K562 (cell line): Measurements from ENCODE around the gene CCDC171. TPM values are rescaled to one million over a fixed set of nuclear protein-coding genes. Genes with fewer than 3 reads are reported as not detected.

ENCODE experiments used
- ATAC-seq: fragments of 200-7000 bp; cut with Tn5 transposase; 3 replicates; pipeline ENCODE4 v1.9.1; 2020; ENCODE audit warnings: moderate library complexity
- BruUV-seq: library from RNA; stranded (reverse); fragments of 400-500 nt; replicated peaks from 2 replicates; lab custom pipeline; 2021; lab: Mats Ljungman, UMichigan
- CTCF ChIA-PET: fragments of 300-600 bp; formaldehyde crosslinking; extraction: SDS; loops from one replicate; lab custom pipeline; 2021; ENCODE audit warnings: low intra/inter-chr PET ratio; lab: Yijun Ruan, JAX
- POLR2A ChIA-PET: fragments of 300-600, 350-650 bp; sonication (Branson Sonifier 250); formaldehyde crosslinking; extraction: SDS; loops from one replicate; lab custom pipeline; 2021; ENCODE audit warnings: antibody characterized with exemption, inconsistent platforms; lab: Yijun Ruan, JAX
- DNase-seq, 4 experiments: peaks; one replicate each; pipeline versions ENCODE4 v3.0.0 to v3.0.0-alpha.2; 2011 to 2018; ENCODE audit warnings: low spot score in 3 of 4, mixed read lengths in 3 of 4; ENCODE audit errors: extremely low read depth in 1 of 4
- FAIRE-seq: peaks from 2 replicates; lab custom pipeline; 2011; peaks lifted over from hg19 to GRCh38; lab: Jason Lieb, UNC
- H2AFZ ChIP-seq: 2 replicates; pipeline ENCODE4 v1.6.0; 2011; ENCODE audit warnings: low read depth, low read length, control low read depth, inconsistent platforms
- H3K27ac ChIP-seq: fragments of 200-600 bp; 3 replicates; pipeline ENCODE4 v1.8.0; 2011; ENCODE audit warnings: low read depth, mild to moderate bottlenecking, control low read depth, inconsistent platforms, low read length, moderate library complexity, mixed read lengths; ENCODE audit errors: extremely low read depth
- H3K27me3 ChIP-seq, 2 experiments: fragments of 300-600 bp in 1 of 2; 2 replicates in 1 of 2; 3 replicates in 1 of 2; pipeline versions ENCODE4 v1.6.0 to v1.8.0; 2011; ENCODE audit warnings: inconsistent platforms in 2 of 2, low read length in 2 of 2, mild to moderate bottlenecking in 1 of 2, mixed read lengths in 1 of 2, moderate library complexity in 1 of 2; ENCODE audit not compliant: control insufficient read depth in 2 of 2, insufficient read depth in 2 of 2
- H3K36me3 ChIP-seq: fragments of 300-600 bp; 3 replicates; pipeline ENCODE4 v1.8.0; 2011; ENCODE audit warnings: mild to moderate bottlenecking, low read length, inconsistent platforms; ENCODE audit not compliant: control insufficient read depth, insufficient read depth
- H3K4me1 ChIP-seq, 2 experiments: fragments of 200-600 bp in 1 of 2; replicated peaks in 1 of 2; 2 replicates in 1 of 2; 3 replicates in 1 of 2; pipeline versions ENCODE4 v1.5.1 to v1.8.0; 2011; ENCODE audit warnings: inconsistent platforms in 2 of 2, low read length in 2 of 2, mild to moderate bottlenecking in 1 of 2, mixed read lengths in 1 of 2, moderate library complexity in 1 of 2; ENCODE audit not compliant: control insufficient read depth in 2 of 2, insufficient read depth in 2 of 2
- H3K4me2 ChIP-seq: 2 replicates; pipeline ENCODE4 v1.6.1; 2011; ENCODE audit warnings: low read length, control low read depth, inconsistent platforms, mixed read lengths; ENCODE audit not compliant: insufficient read depth
- H3K4me3 ChIP-seq: fragments of 200-600 bp; sonication (generic), shearing (Covaris generic); 2 replicates; pipeline ENCODE4 v1.5.1; 2016; ENCODE audit warnings: control low read depth, inconsistent platforms
- H3K79me2 ChIP-seq: fragments of 200-600 bp; 3 replicates; pipeline ENCODE4 v1.8.0; 2011; ENCODE audit warnings: low read length, inconsistent platforms; ENCODE audit not compliant: control insufficient read depth, insufficient read depth
- H3K9ac ChIP-seq, 2 experiments: 2 replicates each; pipeline versions ENCODE4 v1.6.0 to v1.6.1; 2011; ENCODE audit warnings: low read depth in 2 of 2, low read length in 2 of 2, control low read depth in 1 of 2, inconsistent platforms in 1 of 2, mild to moderate bottlenecking in 1 of 2, mixed read lengths in 1 of 2; ENCODE audit not compliant: insufficient read depth in 1 of 2
- H3K9me1 ChIP-seq: one replicate; pipeline ENCODE4 v1.6.0; 2011; ENCODE audit warnings: inconsistent platforms, mild to moderate bottlenecking, low read length, moderate library complexity; ENCODE audit not compliant: control insufficient read depth, insufficient read depth
- H3K9me3 ChIP-seq: replicated peaks from 2 replicates; pipeline ENCODE4 v1.5.1; 2011; ENCODE audit warnings: low read depth, low read length, inconsistent platforms; ENCODE audit not compliant: control insufficient read depth, insufficient read depth
- H4K20me1 ChIP-seq: replicated peaks from 2 replicates; pipeline ENCODE4 v1.6.1; 2011; ENCODE audit warnings: low read length, inconsistent platforms, mixed read lengths; ENCODE audit not compliant: control insufficient read depth, insufficient read depth
- CHD2 ChIP-seq: IDR thresholded peaks from 2 replicates; pipeline ENCODE4 v1.6.1; 2011; ENCODE audit warnings: low read depth, low read length
- FOXP1 ChIP-seq: sonication (generic); formaldehyde crosslinking; IDR thresholded peaks from 2 replicates; pipeline ENCODE4 v1.8.0; 2022; ENCODE audit warnings: mild to moderate bottlenecking, missing genetic modification reagents
- HIVEP1 ChIP-seq: fragments of 250-450 bp; sonication (Bioruptor Pico); IDR thresholded peaks from 2 replicates; pipeline ENCODE4 v1.4.0; 2020; ENCODE audit warnings: mild to moderate bottlenecking
- KHSRP ChIP-seq: fragments of 450-650 bp; IDR thresholded peaks from 2 replicates; pipeline ENCODE4 v1.6.1; 2017
- KLF6 ChIP-seq: fragments of 250-450 bp; sonication (Bioruptor Pico); IDR thresholded peaks from 2 replicates; pipeline ENCODE4 v1.4.0; 2020; ENCODE audit warnings: mild to moderate bottlenecking, moderate library complexity, borderline replicate concordance
- PHTF2 ChIP-seq: fragments of 250-450 bp; sonication (Bioruptor Pico); IDR thresholded peaks from 2 replicates; pipeline ENCODE4 v1.5.0; 2021; ENCODE audit warnings: mild to moderate bottlenecking
- SRSF3 ChIP-seq: fragments of 200-400 bp; formaldehyde crosslinking; IDR thresholded peaks from 2 replicates; pipeline ENCODE4 v1.6.1; 2016; ENCODE audit warnings: mild to moderate bottlenecking, low read length, moderate library complexity; ENCODE audit not compliant: insufficient read depth
- TGIF2 ChIP-seq: sonication (generic); formaldehyde crosslinking; IDR thresholded peaks from 2 replicates; pipeline ENCODE4 v1.8.1; 2022; ENCODE audit warnings: mild to moderate bottlenecking, missing genetic modification reagents, moderate library complexity
- WGBS: fragments of 100-300 bp; shearing (Covaris generic); methylation state at CpG from one replicate; pipeline ENCODE4 v1.1.6; 2016; ENCODE audit warnings: low coverage, mixed read lengths; ENCODE audit not compliant: insufficient coverage; ENCODE audit errors: missing lambda C conversion rate; 5-methylcytosine and 5-hydroxymethylcytosine counted together
- in situ Hi-C: fragments of 300-500 bp; cut with MboI; formaldehyde crosslinking; loops from 4 replicates; pipeline ENCODE4 v1.15.0; 2018; ENCODE audit warnings: inconsistent platforms, mixed read lengths
- intact Hi-C: fragments of 100-400 bp; cut with micrococcal nuclease; formaldehyde crosslinking; loops from 2 replicates; pipeline ENCODE4 v1.14.2; 2022
- polyA plus RNA-seq, 8 experiments: library from polyadenylated mRNA; depleted of rRNA in 4 of 8; stranded (reverse) in 5 of 8; unstranded in 3 of 8; fragments of >200 nt; fragmentation: Nextera tagmentation in 2 of 8; fragmentation: Illumina TruSeq in 1 of 8; extraction: Ambion mirVana in 2 of 8; extraction: Trizol in 1 of 8; gene quantifications; 2 replicates each; pipeline versions ENCODE4 v1.2.1 to v1.2.3, GENCODE V29; 2011 to 2014; ENCODE audit warnings: inconsistent platforms in 1 of 8, missing spikeins in 1 of 8
- total RNA-seq, 7 experiments: library from RNA; depleted of rRNA in 6 of 7; stranded (reverse); fragments of >200 nt in 6 of 7; fragmentation: Illumina TruSeq in 2 of 7; extraction: Trizol in 2 of 7; gene quantifications; 2 replicates each; pipeline versions ENCODE4 v1.2.1 to v1.2.3, GENCODE V29; 2011 to 2021; ENCODE audit warnings: low replicate concordance in 1 of 7
- TF ChIP-seq, protein P1 (sequence below): fragments of 250-450 bp; sonication (Bioruptor Pico); IDR thresholded peaks from 2 replicates; pipeline ENCODE4 v1.9.0; 2021; ENCODE audit warnings: mild to moderate bottlenecking, inconsistent platforms
- TF ChIP-seq, protein P2 (sequence below): IDR thresholded peaks from 3 replicates; pipeline ENCODE4 v1.6.1; 2011; ENCODE audit warnings: borderline replicate concordance, mild to moderate bottlenecking, moderate library complexity; ENCODE audit not compliant: insufficient read length; ENCODE audit errors: extremely low read depth
- TF ChIP-seq, protein P3 (sequence below), 2 experiments: IDR thresholded peaks in 1 of 2; conservative IDR thresholded peaks in 1 of 2; 2 replicates each; pipeline ENCODE4 v1.6.1; 2016; ENCODE audit warnings: low read depth in 2 of 2, mild to moderate bottlenecking in 1 of 2, missing compliant biosample characterization in 1 of 2, missing genetic modification characterization in 1 of 2, moderate library complexity in 1 of 2
- TF ChIP-seq, protein P4 (sequence below): fragments of 250-450 bp; sonication (Bioruptor Pico); IDR thresholded peaks from 2 replicates; pipeline ENCODE4 v1.8.0; 2022; ENCODE audit warnings: moderate library complexity, mild to moderate bottlenecking, inconsistent platforms
- TF ChIP-seq, protein P5 (sequence below): fragments of 250-450 bp; sonication (Bioruptor Pico); IDR thresholded peaks from 2 replicates; pipeline ENCODE4 v1.8.0; 2021; ENCODE audit warnings: borderline replicate concordance, mild to moderate bottlenecking, moderate library complexity; ENCODE audit not compliant: poor library complexity, severe bottlenecking

The CCDC171 gene
- total and polyA plus RNA-seq, 9 of the 15 experiments (the other 6 are each of a cell fraction or from before 2014, with no cell fraction given) = 0.08 to 3.8 (median 0.27) TPM

DNA sequence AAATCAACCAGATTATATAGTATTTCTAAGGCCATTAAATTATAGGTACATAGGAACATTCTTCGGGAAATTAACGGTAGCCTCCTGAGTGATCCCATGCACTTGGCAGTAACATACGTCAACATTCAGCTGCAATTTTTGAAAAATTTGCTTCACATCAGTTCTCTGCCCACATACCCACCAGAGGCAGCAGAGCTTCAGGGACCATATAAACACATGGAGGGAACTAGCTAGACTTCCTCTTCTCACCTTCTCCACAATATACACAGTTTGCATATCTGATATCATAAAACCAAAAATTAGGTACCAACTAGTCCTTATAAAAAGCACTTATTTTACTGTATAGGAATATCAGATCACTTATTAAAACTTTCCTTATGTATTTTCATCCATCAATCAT, 46.9 kb upstream of the CCDC171 start:
- no peak for DNase-seq
- Histone ChIP-seq H3K27ac (no peak overlapping the region), H3K4me2 (no peak overlapping the region), H3K9ac (no peak overlapping the region), H3K9me1 (no peaks in the 10 kb centered on the region), H4K20me1 (no peaks in the 10 kb centered on the region), H3K4me3 (no peak overlapping the region), H3K27me3 (no peaks in the 10 kb centered on the region), H3K9me3 (no peaks in the 10 kb centered on the region), H3K4me1 (peaks cover 3% of the 10 kb centered on the region in 2 experiments; a peak in 2 of 5 replicates), H3K36me3 (peaks cover 73% of the 10 kb centered on the region), H2AFZ (no peak overlapping the region), H3K79me2 (peaks cover 79% of the 10 kb centered on the region)
- ChIA-PET CTCF (no interaction called here), POLR2A (no interaction called here)
- 97% methylated on average over 3 of the region's 3 CpGs for WGBS
- BruUV-seq = no TSS peak
- no peak for FAIRE-seq
- in situ Hi-C loops (no loop called here), intact Hi-C loops (no loop called here)
- ATAC-seq = no peak
- TF ChIP-seq KHSRP = no peak
- TF ChIP-seq, protein P1, sequence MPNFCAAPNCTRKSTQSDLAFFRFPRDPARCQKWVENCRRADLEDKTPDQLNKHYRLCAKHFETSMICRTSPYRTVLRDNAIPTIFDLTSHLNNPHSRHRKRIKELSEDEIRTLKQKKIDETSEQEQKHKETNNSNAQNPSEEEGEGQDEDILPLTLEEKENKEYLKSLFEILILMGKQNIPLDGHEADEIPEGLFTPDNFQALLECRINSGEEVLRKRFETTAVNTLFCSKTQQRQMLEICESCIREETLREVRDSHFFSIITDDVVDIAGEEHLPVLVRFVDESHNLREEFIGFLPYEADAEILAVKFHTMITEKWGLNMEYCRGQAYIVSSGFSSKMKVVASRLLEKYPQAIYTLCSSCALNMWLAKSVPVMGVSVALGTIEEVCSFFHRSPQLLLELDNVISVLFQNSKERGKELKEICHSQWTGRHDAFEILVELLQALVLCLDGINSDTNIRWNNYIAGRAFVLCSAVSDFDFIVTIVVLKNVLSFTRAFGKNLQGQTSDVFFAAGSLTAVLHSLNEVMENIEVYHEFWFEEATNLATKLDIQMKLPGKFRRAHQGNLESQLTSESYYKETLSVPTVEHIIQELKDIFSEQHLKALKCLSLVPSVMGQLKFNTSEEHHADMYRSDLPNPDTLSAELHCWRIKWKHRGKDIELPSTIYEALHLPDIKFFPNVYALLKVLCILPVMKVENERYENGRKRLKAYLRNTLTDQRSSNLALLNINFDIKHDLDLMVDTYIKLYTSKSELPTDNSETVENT = no peak
- TF ChIP-seq, protein P2, sequence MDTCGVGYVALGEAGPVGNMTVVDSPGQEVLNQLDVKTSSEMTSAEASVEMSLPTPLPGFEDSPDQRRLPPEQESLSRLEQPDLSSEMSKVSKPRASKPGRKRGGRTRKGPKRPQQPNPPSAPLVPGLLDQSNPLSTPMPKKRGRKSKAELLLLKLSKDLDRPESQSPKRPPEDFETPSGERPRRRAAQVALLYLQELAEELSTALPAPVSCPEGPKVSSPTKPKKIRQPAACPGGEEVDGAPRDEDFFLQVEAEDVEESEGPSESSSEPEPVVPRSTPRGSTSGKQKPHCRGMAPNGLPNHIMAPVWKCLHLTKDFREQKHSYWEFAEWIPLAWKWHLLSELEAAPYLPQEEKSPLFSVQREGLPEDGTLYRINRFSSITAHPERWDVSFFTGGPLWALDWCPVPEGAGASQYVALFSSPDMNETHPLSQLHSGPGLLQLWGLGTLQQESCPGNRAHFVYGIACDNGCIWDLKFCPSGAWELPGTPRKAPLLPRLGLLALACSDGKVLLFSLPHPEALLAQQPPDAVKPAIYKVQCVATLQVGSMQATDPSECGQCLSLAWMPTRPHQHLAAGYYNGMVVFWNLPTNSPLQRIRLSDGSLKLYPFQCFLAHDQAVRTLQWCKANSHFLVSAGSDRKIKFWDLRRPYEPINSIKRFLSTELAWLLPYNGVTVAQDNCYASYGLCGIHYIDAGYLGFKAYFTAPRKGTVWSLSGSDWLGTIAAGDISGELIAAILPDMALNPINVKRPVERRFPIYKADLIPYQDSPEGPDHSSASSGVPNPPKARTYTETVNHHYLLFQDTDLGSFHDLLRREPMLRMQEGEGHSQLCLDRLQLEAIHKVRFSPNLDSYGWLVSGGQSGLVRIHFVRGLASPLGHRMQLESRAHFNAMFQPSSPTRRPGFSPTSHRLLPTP = no peak
- no peak for TF ChIP-seq PHTF2 (CRISPR knock-in tag)
- TF ChIP-seq SRSF3 = no peak
- no peak for TF ChIP-seq HIVEP1 (CRISPR knock-in tag)
- no peak for TF ChIP-seq FOXP1 (CRISPR knock-in tag)
- TF ChIP-seq, protein P3, sequence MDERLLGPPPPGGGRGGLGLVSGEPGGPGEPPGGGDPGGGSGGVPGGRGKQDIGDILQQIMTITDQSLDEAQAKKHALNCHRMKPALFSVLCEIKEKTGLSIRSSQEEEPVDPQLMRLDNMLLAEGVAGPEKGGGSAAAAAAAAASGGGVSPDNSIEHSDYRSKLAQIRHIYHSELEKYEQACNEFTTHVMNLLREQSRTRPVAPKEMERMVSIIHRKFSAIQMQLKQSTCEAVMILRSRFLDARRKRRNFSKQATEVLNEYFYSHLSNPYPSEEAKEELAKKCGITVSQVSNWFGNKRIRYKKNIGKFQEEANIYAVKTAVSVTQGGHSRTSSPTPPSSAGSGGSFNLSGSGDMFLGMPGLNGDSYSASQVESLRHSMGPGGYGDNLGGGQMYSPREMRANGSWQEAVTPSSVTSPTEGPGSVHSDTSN (CRISPR knock-in tag; IDR thresholded peaks at IDR 0.05; ENCODE audit: low read depth) = no peak
- TF ChIP-seq, protein P3 (tag; conservative IDR thresholded peaks at IDR 0.05; ENCODE audit: low read depth) = no peak
- no peak for TF ChIP-seq KLF6 (CRISPR knock-in tag)
- TF ChIP-seq, protein P4, sequence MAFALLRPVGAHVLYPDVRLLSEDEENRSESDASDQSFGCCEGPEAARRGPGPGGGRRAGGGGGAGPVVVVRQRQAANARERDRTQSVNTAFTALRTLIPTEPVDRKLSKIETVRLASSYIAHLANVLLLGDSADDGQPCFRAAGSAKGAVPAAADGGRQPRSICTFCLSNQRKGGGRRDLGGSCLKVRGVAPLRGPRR = no peak
- TF ChIP-seq CHD2 = no peak
- no peak for TF ChIP-seq TGIF2 (CRISPR knock-in tag)
- TF ChIP-seq, protein P5, sequence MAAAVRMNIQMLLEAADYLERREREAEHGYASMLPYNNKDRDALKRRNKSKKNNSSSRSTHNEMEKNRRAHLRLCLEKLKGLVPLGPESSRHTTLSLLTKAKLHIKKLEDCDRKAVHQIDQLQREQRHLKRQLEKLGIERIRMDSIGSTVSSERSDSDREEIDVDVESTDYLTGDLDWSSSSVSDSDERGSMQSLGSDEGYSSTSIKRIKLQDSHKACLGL (CRISPR knock-in tag) = no peak
